Gastroesophageal sphincter (tissue), 4 donors: ENCODE measurements around the gene MACF1. TPM values are rescaled to one million over a fixed set of nuclear protein-coding genes. Genes with fewer than 3 reads are reported as not detected.
"Not testable (repeated sequence)": the region's sequence is repeated elsewhere in the genome, so short reads cannot be mapped to it uniquely, and the experiment has no call there.

Experiments
- ATAC-seq: fragments of 150-250 bp; one replicate; pipeline ENCODE4 v1.9.1; 2016; ENCODE audit warnings: mild to moderate bottlenecking, moderate library complexity
- H3K27ac ChIP-seq, 4 donors: fragments of 200-600 bp; sonication (generic) in 3 of 4; 1 replicate in 3 of 4; 2 replicates in 1 of 4; pipeline ENCODE4 v1.5.1; 2016 to 2019
- H3K27me3 ChIP-seq: fragments of 200-600 bp; sonication (generic); one replicate; pipeline ENCODE4 v1.5.1; 2019
- H3K36me3 ChIP-seq, 2 donors: fragments of 200-600 bp; sonication (generic); one replicate each; pipeline ENCODE4 v1.5.1; 2019; ENCODE audit warnings: control low read depth in 1 of 2
- H3K4me1 ChIP-seq, 3 donors: fragments of 200-600 bp; sonication (generic); 1 replicate in 2 of 3; 2 replicates in 1 of 3; pipeline ENCODE4 v1.5.1; 2016 to 2019; ENCODE audit warnings: control low read depth in 2 of 3
- H3K4me3 ChIP-seq, 2 donors: fragments of 200-600 bp; sonication (generic); one replicate each; pipeline ENCODE4 v1.5.1; 2019; ENCODE audit warnings: mild to moderate bottlenecking in 1 of 2, moderate library complexity in 1 of 2
- H3K9me3 ChIP-seq, 3 donors: fragments of 200-600 bp; sonication (generic); one replicate each; pipeline ENCODE4 v1.5.1; 2017 to 2019; ENCODE audit warnings: control low read depth in 2 of 3
- EP300 ChIP-seq: sonication (generic); formaldehyde crosslinking; IDR thresholded peaks from one replicate; pipeline ENCODE4 v1.6.1; 2017; ENCODE audit warnings: antibody characterized with exemption, mild to moderate bottlenecking
- POLR2A ChIP-seq, 2 donors: fragments of 450-650 bp; IDR thresholded peaks; one replicate each; pipeline ENCODE4 v1.6.1; 2017; ENCODE audit warnings: antibody characterized with exemption in 2 of 2, mild to moderate bottlenecking in 2 of 2, moderate library complexity in 1 of 2
- POLR2AphosphoS5 ChIP-seq: sonication (generic); formaldehyde crosslinking; IDR thresholded peaks from one replicate; pipeline ENCODE4 v1.6.1; 2017; ENCODE audit warnings: antibody characterized with exemption
- WGBS, 2 donors: methylation state at CpG; one replicate each; pipeline ENCODE4 v1.1.5; 2018; ENCODE audit warnings: low coverage in 1 of 2; 5-methylcytosine and 5-hydroxymethylcytosine counted together
- total RNA-seq, 4 donors: library from RNA; depleted of rRNA; stranded (reverse); fragments of >200 nt; gene quantifications; one replicate each; pipeline ENCODE4 v1.1.0, GENCODE V29; 2016
- TF ChIP-seq, protein P1 (sequence below), 4 experiments: fragments of 200-600 bp in 2 of 4; fragments of 450-650 bp in 2 of 4; sonication (generic) in 1 of 4; IDR thresholded peaks; one replicate each; pipeline ENCODE4 v1.5.1; 2017 to 2019; ENCODE audit warnings: antibody characterized with exemption in 4 of 4, mild to moderate bottlenecking in 2 of 4, moderate library complexity in 2 of 4

MACF1 gene
- total RNA-seq, 4 donors from 2014 or later: 454 to 752 (median 541) TPM

DNA sequence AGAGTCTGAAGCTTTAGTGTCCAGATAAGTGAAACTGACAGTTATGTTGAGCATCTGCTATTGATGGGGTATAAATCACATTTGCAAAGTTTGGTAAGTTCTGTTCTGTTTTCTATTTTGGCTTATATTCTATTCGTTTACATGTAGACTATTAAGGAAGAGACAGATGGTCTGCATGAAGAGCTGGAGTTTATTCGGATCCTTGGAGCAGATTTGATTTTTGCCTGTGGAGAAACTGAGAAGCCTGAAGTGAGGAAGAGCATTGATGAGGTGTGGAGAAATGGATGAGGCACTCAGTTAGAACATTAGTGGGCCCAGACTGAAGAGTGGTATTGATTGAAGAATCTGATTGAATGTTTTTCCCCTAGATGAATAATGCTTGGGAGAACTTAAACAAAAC is 236.4 kb downstream of the MACF1 start:
- Histone ChIP-seq H3K4me1 (no peaks in the 10 kb centered on the region), H3K27me3 (no peaks in the 10 kb centered on the region), H3K27ac (no peak overlapping the region), H3K9me3 (no peaks in the 10 kb centered on the region), H3K36me3 (peaks cover 39 to 100% of the 10 kb centered on the region in 2 donors), H3K4me3 (no peak overlapping the region)
- no peak for TF ChIP-seq POLR2AphosphoS5
- WGBS, 2 donors: 38 to 61% methylated on average over 2 of the region's 2 CpGs
- ATAC-seq: no peak

DNA sequence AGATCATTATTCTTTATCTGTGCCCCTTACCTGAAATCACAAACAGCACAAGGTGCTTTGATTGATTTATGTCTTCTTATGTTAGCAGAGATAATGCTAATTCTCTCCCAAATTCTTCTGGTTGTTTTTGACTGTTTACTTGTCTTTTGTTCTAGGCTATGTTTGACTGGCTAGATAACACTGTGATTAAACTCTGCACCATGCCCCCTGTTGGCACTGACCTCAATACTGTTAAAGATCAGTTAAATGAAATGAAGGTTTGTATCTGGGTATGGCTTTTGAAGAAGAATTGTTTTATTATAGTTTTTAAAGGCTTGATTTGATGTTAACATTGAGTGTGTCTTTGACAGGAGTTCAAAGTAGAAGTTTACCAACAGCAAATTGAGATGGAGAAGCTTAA is 237.3 kb downstream of the MACF1 start:
- ATAC-seq: no peak
- H3K36me3 ChIP-seq: peaks cover 37 to 99% of the 10 kb centered on the region in 2 donors

DNA sequence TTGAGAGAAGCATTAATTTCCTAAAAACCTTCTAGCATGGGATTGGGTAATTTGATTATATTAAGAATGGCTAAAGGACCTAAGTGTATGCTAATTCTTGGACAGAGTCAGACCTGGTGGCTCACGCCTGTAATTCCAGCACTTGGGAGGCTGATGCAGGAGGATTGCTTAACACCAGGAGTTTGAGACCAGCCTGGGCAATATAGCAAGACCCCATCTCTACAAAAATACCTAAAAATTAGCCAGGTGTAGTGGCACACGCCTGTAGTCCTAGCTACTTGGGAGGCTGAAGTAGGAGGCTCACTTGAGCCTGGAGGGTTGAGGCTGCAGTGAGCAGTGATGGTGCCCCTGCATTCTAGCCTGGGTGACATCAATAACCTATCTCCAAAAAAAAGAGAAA is 241.1 kb downstream of the MACF1 start:
- no peak overlapping the region for H3K27ac ChIP-seq
- TF ChIP-seq EP300 (no peak), POLR2A (IDR thresholded peaks at IDR 0.05) (no peak), POLR2AphosphoS5 (no peak)
- TF ChIP-seq, protein P1, sequence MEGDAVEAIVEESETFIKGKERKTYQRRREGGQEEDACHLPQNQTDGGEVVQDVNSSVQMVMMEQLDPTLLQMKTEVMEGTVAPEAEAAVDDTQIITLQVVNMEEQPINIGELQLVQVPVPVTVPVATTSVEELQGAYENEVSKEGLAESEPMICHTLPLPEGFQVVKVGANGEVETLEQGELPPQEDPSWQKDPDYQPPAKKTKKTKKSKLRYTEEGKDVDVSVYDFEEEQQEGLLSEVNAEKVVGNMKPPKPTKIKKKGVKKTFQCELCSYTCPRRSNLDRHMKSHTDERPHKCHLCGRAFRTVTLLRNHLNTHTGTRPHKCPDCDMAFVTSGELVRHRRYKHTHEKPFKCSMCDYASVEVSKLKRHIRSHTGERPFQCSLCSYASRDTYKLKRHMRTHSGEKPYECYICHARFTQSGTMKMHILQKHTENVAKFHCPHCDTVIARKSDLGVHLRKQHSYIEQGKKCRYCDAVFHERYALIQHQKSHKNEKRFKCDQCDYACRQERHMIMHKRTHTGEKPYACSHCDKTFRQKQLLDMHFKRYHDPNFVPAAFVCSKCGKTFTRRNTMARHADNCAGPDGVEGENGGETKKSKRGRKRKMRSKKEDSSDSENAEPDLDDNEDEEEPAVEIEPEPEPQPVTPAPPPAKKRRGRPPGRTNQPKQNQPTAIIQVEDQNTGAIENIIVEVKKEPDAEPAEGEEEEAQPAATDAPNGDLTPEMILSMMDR (IDR thresholded peaks at IDR 0.05): no peak
- H3K4me3 ChIP-seq: no peak overlapping the region
- 60 to 73% methylated on average over 1 of the region's 2 CpGs for WGBS, 2 donors
- no peaks in the 10 kb centered on the region for H3K27me3 ChIP-seq
- H3K4me1 ChIP-seq: peaks cover 0 to 8% (median 0%) of the 10 kb centered on the region in 3 donors
- H3K9me3 ChIP-seq: no peaks in the 10 kb centered on the region
- no peak for ATAC-seq
- peaks cover 53 to 99% of the 10 kb centered on the region in 2 donors for H3K36me3 ChIP-seq

More for the DNA sequence above, 237.3 kb downstream of the MACF1 start:
- no peaks in the 10 kb centered on the region for H3K4me1 ChIP-seq
- H3K27me3 ChIP-seq: no peaks in the 10 kb centered on the region
- no peaks in the 10 kb centered on the region for H3K9me3 ChIP-seq
- no peak overlapping the region for H3K27ac ChIP-seq
- no peak overlapping the region for H3K4me3 ChIP-seq
- no peak for TF ChIP-seq EP300
- no peak for TF ChIP-seq POLR2A (IDR thresholded peaks at IDR 0.05)
- TF ChIP-seq POLR2AphosphoS5: no peak
- TF ChIP-seq, protein P1 (IDR thresholded peaks at IDR 0.05): no peak

DNA sequence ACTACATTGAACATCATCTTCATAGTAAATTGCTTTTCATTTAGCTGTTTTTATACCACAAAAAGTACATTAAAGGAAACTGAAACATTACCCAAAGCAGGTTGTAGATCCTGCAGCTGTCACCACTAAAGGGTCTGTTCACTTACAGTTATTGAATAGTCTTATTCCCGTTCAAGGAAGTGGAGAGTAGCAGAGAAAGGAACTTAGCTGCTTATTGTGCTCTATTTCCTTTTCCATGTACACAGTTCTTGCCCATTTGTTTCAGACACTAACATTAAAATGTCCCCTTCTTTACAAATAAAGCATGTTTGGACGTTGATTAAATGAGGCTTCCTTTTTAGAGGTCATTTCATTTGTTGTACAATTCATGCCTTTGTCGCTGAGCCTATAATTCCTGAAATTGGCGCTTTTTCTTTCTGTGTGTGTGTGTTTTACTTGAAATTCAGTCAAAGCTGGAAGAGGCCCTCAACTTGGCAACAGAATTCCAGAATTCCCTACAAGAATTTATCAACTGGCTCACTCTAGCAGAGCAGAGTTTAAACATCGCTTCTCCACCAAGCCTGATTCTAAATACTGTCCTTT is 242.6 kb downstream of the MACF1 start:
- no peak for TF ChIP-seq EP300
- no peak for TF ChIP-seq POLR2AphosphoS5
- TF ChIP-seq, protein P1 (IDR thresholded peaks at IDR 0.05): no peak
- TF ChIP-seq POLR2A (IDR thresholded peaks at IDR 0.05): no peak
- Histone ChIP-seq H3K4me1 (peaks cover 0 to 19% (median 0%) of the 10 kb centered on the region in 3 donors), H3K9me3 (no peaks in the 10 kb centered on the region), H3K27ac (peak overlapping the region in 1 of 4 donors; percentile 17), H3K27me3 (no peaks in the 10 kb centered on the region), H3K36me3 (peaks cover 43 to 99% of the 10 kb centered on the region in 2 donors), H3K4me3 (no peak overlapping the region)
- WGBS, 2 donors: 48 to 69% methylated on average over 4 to 5 of the region's 5 CpGs
- ATAC-seq: no peak

DNA sequence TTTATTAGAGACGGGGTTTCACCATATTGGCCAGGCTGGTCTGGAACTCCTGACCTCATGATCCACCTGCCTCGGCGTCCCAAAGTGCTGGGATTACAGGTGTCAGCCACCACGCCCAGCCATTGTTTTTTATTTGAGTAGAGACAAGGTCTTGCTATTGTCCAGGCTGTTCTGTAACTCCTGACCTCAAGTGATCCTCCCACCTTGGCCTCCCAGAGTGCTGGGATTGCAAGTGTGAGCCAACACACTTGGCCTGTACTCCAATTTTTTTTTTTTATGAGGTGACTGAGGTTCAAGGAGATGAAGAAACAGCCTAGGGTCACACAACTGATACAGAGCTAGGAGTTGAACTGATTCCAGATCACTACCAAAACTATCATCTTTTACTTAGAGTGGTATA is 245.5 kb downstream of the MACF1 start:
- ATAC-seq: not testable (repeated sequence)
- WGBS, 2 donors: 61% methylated on average over 2 of the region's 4 CpGs; no CpG with 5 or more reads in 1 of the 2 donors

DNA sequence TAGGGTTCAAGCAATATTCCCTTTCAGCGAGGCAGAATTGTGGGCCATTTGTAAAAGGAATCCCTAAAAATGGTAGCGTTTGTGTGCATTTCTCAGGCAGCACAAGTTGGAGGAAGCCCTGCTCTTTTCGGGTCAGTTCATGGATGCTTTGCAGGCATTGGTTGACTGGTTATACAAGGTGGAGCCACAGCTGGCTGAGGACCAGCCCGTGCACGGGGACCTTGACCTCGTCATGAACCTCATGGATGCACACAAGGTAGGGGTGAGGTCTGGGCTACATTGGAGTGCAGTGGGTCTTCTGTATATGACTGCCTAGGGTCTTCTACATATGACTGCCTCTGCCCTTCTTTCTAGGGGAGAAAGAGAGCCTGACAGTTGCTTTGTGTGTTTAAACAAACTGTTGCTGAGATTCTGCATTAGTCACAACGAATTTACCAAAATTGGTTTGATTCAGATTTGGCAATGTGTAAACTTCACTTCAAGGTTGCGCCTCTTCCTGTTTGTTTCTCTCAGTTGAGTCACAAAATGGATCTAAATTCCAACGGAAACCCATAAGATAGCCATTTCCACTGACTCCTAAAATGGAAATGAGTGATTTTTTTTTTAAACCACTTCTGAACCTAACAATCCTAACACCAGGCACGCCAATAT is 246.6 kb downstream of the MACF1 start:
- Histone ChIP-seq H3K4me3 (no peak overlapping the region), H3K27ac (peak overlapping the region in 3 of 4 donors; percentile 15 to 29 (median 26)), H3K4me1 (peaks cover 0 to 26% (median 0%) of the 10 kb centered on the region in 3 donors), H3K27me3 (no peaks in the 10 kb centered on the region), H3K9me3 (no peaks in the 10 kb centered on the region), H3K36me3 (peaks cover 26 to 99% of the 10 kb centered on the region in 2 donors)
- no peak for ATAC-seq
- TF ChIP-seq POLR2A (IDR thresholded peaks at IDR 0.05) (no peak), EP300 (no peak), POLR2AphosphoS5 (no peak)
- TF ChIP-seq, protein P1 (IDR thresholded peaks at IDR 0.05): no peak
- 60 to 63% methylated on average over 4 to 6 of the region's 10 CpGs for WGBS, 2 donors

More for the DNA sequence above, 245.5 kb downstream of the MACF1 start:
- H3K9me3 ChIP-seq, H3K27ac ChIP-seq, H3K27me3 ChIP-seq, H3K4me3 ChIP-seq: not testable (repeated sequence)
- H3K36me3 ChIP-seq: peaks cover 24 to 99% of the 10 kb centered on the region in 2 donors
- peaks cover 0 to 26% (median 0%) of the 10 kb centered on the region in 3 donors for H3K4me1 ChIP-seq
